T-helper 1 cell treated with Interleukin-12 subunit alpha and Interleukin-12 subunit beta and Interleukin-4 antibody, amounts not matched to agents 30 ng/mL and 1 ng/mL, for 36 hours (primary cell): ENCODE results near the gene ZNF197. TPM values are rescaled to one million over a fixed set of nuclear protein-coding genes. Genes with fewer than 3 reads are reported as not detected.
"Not testable (repeated sequence)": the region's sequence is repeated elsewhere in the genome, so short reads cannot be mapped to it uniquely, and the experiment has no call there.

Source experiments
- intact Hi-C: fragments of 100-400 bp; cut with micrococcal nuclease; formaldehyde crosslinking; loops from one replicate; pipeline ENCODE4 v1.15.1; 2024
- total RNA-seq: library from RNA; stranded (reverse); gene quantifications from 2 replicates; pipeline ENCODE4 v1.2.3, GENCODE V29; 2022

Gene ZNF197
- total RNA-seq: 13.7 and 13.9 TPM in 2 replicates

GRCh38 chr3:44624749-44625480, at the start of gene ZNF197:
Gene ZNF197, plus strand, starts transcription at chr3:44625036. Its CDS starts 4,119 bp downstream, at chr3:44629155.
- intact Hi-C loops: loop anchor here (1.0 to 5.0 kb wide), 8 partner anchors 23 to 352 kb away; partner anchors contain the start of genes EXOSC7, KIAA1143, KIF15 and TCAIM

- intact Hi-C loops: no loop called here
These were observed 48.2 kb upstream of the ZNF197 start for GRCh38 chr3:44576613-44577012.

- intact Hi-C loops: not testable (repeated sequence)
These were observed 47.4 kb upstream of the ZNF197 start for GRCh38 chr3:44577354-44577952.

- intact Hi-C loops: not testable (repeated sequence)
These were observed 46.5 kb upstream of the ZNF197 start for GRCh38 chr3:44578316-44578715.

GRCh38 chr3:44578924-44579515, 45.8 kb upstream of the ZNF197 start:
- intact Hi-C loops: not testable (repeated sequence)

- intact Hi-C loops: not testable (repeated sequence)
These were observed 45.1 kb upstream of the ZNF197 start for GRCh38 chr3:44579749-44580148.

GRCh38 chr3:44580971-44581370, 43.9 kb upstream of the ZNF197 start:
- intact Hi-C loops: not testable (repeated sequence)

- intact Hi-C loops: no loop called here
These were observed 40.0 kb upstream of the ZNF197 start, which contains the start of gene ZNF660 for GRCh38 chr3:44584646-44585501. Gene ZNF660, plus strand, starts transcription at chr3:44584964. Its CDS starts 9,230 bp downstream, at chr3:44594194.

- intact Hi-C loops: no loop called here
These were observed 28.2 kb upstream of the ZNF197 start for GRCh38 chr3:44596621-44597020.

- intact Hi-C loops: no loop called here
These were observed 23.1 kb upstream of the ZNF197 start for GRCh38 chr3:44601749-44602148.

- intact Hi-C loops: no loop called here
These were observed 12.2 kb upstream of the ZNF197 start for GRCh38 chr3:44612678-44613077.

- intact Hi-C loops: no loop called here
These were observed 3.9 kb downstream of the ZNF197 start for GRCh38 chr3:44628716-44629115.

GRCh38 chr3:44632193-44632592, 7.4 kb downstream of the ZNF197 start:
- intact Hi-C loops: no loop called here

GRCh38 chr3:44642337-44642736, 17.5 kb downstream of the ZNF197 start:
- intact Hi-C loops: loop anchor here (5.0 kb wide), 1 partner anchor 85 kb away; the partner anchor contains the start of gene ZNF501

- intact Hi-C loops: loop anchor here (5.0 kb wide), 1 partner anchor 84 kb away; the partner anchor contains the start of gene ZNF501
These were observed 18.2 kb downstream of the ZNF197 start for GRCh38 chr3:44643024-44643423.

GRCh38 chr3:44647771-44648170, 22.9 kb downstream of the ZNF197 start:
- intact Hi-C loops: loop anchor here (1.0 kb wide), 1 partner anchor 22 kb away; the partner anchor contains the start of gene ZNF197

GRCh38 chr3:44648564-44649229, 23.9 kb downstream of the ZNF197 start, which contains the start of gene ZNF35:
Gene ZNF35, plus strand, starts transcription at chr3:44648732. Its CDS starts 2,336 bp downstream, at chr3:44651068.
- intact Hi-C loops: loop anchor here (1.0 kb wide), 1 partner anchor 23 kb away; the partner anchor contains the start of gene ZNF197

GRCh38 chr3:44649709-44650108, 24.9 kb downstream of the ZNF197 start:
- intact Hi-C loops: no loop called here

GRCh38 chr3:44654039-44654438, 29.2 kb downstream of the ZNF197 start:
- intact Hi-C loops: no loop called here

- intact Hi-C loops: no loop called here
These were observed 34.2 kb downstream of the ZNF197 start for GRCh38 chr3:44659015-44659414.
